ENCODE data around the gene ISG15. TPM values are rescaled to one million over a fixed set of nuclear protein-coding genes. Genes with fewer than 3 reads are reported as not detected.

The ISG15 gene
- total and polyA plus RNA-seq, 9 of the 15 experiments (the other 6 are each of a cell fraction or from before 2014, with no cell fraction given): 0.40 to 58.3 (median 12.2) TPM

DNA sequence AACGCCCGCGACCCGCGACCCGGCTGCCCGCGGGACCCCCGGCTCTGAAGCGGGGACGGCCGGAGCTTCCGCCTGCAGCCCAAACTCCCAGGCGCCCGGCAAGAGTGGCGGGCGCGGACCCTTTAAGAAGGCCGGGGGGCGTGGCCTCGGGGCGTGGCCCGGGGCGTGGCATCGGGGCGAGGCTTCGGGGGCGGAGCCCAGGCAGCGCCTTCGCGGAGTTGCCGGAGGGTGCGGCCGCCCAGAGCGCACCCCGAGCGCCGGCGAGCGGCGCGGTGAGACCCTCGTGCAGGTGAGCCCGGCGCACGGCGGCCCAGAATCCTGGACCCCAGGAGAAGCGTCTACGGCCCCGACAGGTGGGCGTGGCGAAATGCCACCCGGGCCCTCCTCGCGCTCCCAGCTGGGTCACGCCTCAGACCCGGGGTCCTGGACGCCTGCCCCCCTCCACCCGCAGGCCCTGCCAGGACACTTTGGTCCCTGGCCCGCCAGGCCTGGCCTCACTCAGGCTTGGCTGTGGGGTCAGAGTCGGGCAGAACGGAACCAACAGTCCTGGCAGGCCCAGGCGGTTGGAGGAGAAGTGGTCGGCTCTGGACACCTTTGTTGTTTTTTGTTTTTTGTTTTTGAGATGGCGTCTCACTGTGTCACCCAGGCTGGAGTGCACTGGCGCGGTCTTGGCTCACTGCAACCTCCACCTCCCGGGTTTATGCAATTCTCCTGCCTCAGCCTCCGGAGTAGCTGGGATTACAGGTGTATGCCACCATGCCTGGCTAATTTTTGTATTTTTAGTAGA lies 46.4 kb downstream of the ISG15 start (continued):
- TF ChIP-seq REST (IDR thresholded peaks at IDR 0.05; ENCODE audit: borderline replicate concordance) (no peak), REST (CRISPR knock-in tag; IDR thresholded peaks at IDR 0.05; ENCODE audit: low read depth) (0 out of 2 replicates have a peak, but pooled peaks have one; percentile 55), CTBP1 (IDR thresholded peaks at IDR 0.05; ENCODE audit: borderline replicate concordance) (peak; percentile 89), CBFA2T3 (IDR thresholded peaks at IDR 0.05) (no peak), DPF2 (IDR thresholded peaks at IDR 0.05) (no peak), GTF2A2 (tag; IDR thresholded peaks at IDR 0.05) (no peak), HDAC8 (tag; IDR thresholded peaks at IDR 0.05) (peak; percentile 75; the same call in 1 of the 2 replicates), HDGF (IDR thresholded peaks at IDR 0.05) (peak; percentile 84), CSDE1 (IDR thresholded peaks at IDR 0.05) (no peak), RBM39 (optimal IDR thresholded peaks at IDR 0.05; ENCODE audit: low read depth, low read length) (no peak), MYBL2 (IDR thresholded peaks at IDR 0.05; ENCODE audit: low read depth) (no peak), MYBL2 (CRISPR knock-in tag; IDR thresholded peaks at IDR 0.05; ENCODE audit: borderline replicate concordance) (no peak), ZNF717 (CRISPR knock-in tag; IDR thresholded peaks at IDR 0.05) (no peak), ZBTB17 (CRISPR knock-in tag; IDR thresholded peaks at IDR 0.05) (0 out of 2 replicates have a peak, but pooled peaks have one; percentile 49), KDM5B (IDR thresholded peaks at IDR 0.05; ENCODE audit: insufficient replicate concordance, low read depth, low read length) (peak; percentile 54), DMBX1 (CRISPR knock-in tag; IDR thresholded peaks at IDR 0.05; ENCODE audit: borderline replicate concordance) (no peak), CREM (IDR thresholded peaks at IDR 0.05; ENCODE audit: low read depth) (no peak)
- TF ChIP-seq, protein P1, sequence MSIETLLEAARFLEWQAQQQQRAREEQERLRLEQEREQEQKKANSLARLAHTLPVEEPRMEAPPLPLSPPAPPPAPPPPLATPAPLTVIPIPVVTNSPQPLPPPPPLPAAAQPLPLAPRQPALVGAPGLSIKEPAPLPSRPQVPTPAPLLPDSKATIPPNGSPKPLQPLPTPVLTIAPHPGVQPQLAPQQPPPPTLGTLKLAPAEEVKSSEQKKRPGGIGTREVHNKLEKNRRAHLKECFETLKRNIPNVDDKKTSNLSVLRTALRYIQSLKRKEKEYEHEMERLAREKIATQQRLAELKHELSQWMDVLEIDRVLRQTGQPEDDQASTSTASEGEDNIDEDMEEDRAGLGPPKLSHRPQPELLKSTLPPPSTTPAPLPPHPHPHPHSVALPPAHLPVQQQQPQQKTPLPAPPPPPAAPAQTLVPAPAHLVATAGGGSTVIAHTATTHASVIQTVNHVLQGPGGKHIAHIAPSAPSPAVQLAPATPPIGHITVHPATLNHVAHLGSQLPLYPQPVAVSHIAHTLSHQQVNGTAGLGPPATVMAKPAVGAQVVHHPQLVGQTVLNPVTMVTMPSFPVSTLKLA (conservative IDR thresholded peaks at IDR 0.05): peak; percentile 59 to 79
- TF ChIP-seq, protein P2, sequence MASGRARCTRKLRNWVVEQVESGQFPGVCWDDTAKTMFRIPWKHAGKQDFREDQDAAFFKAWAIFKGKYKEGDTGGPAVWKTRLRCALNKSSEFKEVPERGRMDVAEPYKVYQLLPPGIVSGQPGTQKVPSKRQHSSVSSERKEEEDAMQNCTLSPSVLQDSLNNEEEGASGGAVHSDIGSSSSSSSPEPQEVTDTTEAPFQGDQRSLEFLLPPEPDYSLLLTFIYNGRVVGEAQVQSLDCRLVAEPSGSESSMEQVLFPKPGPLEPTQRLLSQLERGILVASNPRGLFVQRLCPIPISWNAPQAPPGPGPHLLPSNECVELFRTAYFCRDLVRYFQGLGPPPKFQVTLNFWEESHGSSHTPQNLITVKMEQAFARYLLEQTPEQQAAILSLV (tag; IDR thresholded peaks at IDR 0.05): no peak
